Renal cortex interstitium (tissue), 15 donors: ENCODE data around the gene RLN3. TPM values are rescaled to one million over a fixed set of nuclear protein-coding genes. Genes with fewer than 3 reads are reported as not detected.
A peak's percentile ranks its signal among the peaks of the same experiment; 100 is the strongest.

Source experiments
- DNase-seq, 11 donors: peaks; one replicate each; pipeline ENCODE4 v3.0.0-alpha.2; 2013; ENCODE audit warnings: low read depth in 9 of 11, low spot score in 4 of 11; ENCODE audit errors: extremely low read depth in 1 of 11
- long read RNA-seq, 16 experiments: transcript quantifications; one replicate each; lab custom pipeline, GENCODE V29; 2026
- polyA plus RNA-seq, 3 donors: library from polyadenylated mRNA; unstranded; fragments of 120-200 nt; gene quantifications; one replicate each; pipeline ENCODE4 v1.2.1, GENCODE V29; 2013; ENCODE audit not compliant: insufficient read length in 3 of 3

Gene RLN3
- polyA plus RNA-seq = not detected
- long read RNA-seq, donor 1 = 0 reads
- long read RNA-seq, donor 2 = 0 reads
- long read RNA-seq, donor 3 = 0 reads
- long read RNA-seq, donor 4 = 0 reads
- long read RNA-seq, donor 5 = 0 reads
- long read RNA-seq, donor 6 = 0 reads
- long read RNA-seq, donor 7 = 0 reads
- long read RNA-seq, donor 8 = 0 reads
- long read RNA-seq, donor 9 = 0 reads
- long read RNA-seq, donor 10 = 0 reads
- long read RNA-seq, donor 11 = 0 reads
- long read RNA-seq, donor 12 = 0 reads
- long read RNA-seq, donor 13 = 0 reads
- long read RNA-seq, donor 14 = 0 reads
- long read RNA-seq, donor 15 = 0 reads
- long read RNA-seq, donor 16 = 0 reads

- DNase-seq = no peak
These were observed at the start of gene RLN3 for GRCh38 chr19:14027856-14028450. TSS of gene RLN3 (plus strand) at chr19:14028148. CDS start at chr19:14028205, 57 bp downstream.

- DNase-seq = peak in 7 of 11 donors; percentile 72 to 84 (median 74)
These were observed 49.4 kb upstream of the RLN3 start for GRCh38 chr19:13978351-13979243.

- no peak for DNase-seq
These were observed 48.7 kb upstream of the RLN3 start for GRCh38 chr19:13979244-13979615.

- no peak for DNase-seq
These were observed 48.3 kb upstream of the RLN3 start for GRCh38 chr19:13979686-13980085.

GRCh38 chr19:13980340-13980739, 47.6 kb upstream of the RLN3 start:
- no peak for DNase-seq

- DNase-seq = no peak
These were observed 46.9 kb upstream of the RLN3 start for GRCh38 chr19:13981021-13981420.

- no peak for DNase-seq
These were observed 46.5 kb upstream of the RLN3 start for GRCh38 chr19:13981467-13981866.

GRCh38 chr19:13981988-13982501, 45.9 kb upstream of the RLN3 start:
- no peak for DNase-seq

GRCh38 chr19:13982773-13983172, 45.2 kb upstream of the RLN3 start:
- DNase-seq = no peak

GRCh38 chr19:13983213-13983889, 44.6 kb upstream of the RLN3 start:
- no peak for DNase-seq

- no peak for DNase-seq
These were observed 43.8 kb upstream of the RLN3 start for GRCh38 chr19:13984186-13984585.

- DNase-seq = no peak
These were observed 42.8 kb upstream of the RLN3 start for GRCh38 chr19:13984875-13985741.

GRCh38 chr19:13985771-13986347, 42.1 kb upstream of the RLN3 start:
- DNase-seq = no peak

GRCh38 chr19:13986348-13986904, 41.5 kb upstream of the RLN3 start:
- DNase-seq = peak in 2 of 11 donors; percentile 44 to 61

- no peak for DNase-seq
These were observed 40.7 kb upstream of the RLN3 start for GRCh38 chr19:13987101-13987890.

GRCh38 chr19:13989487-13989886, 38.5 kb upstream of the RLN3 start:
- DNase-seq = no peak

- DNase-seq = no peak
These were observed 37.9 kb upstream of the RLN3 start for GRCh38 chr19:13990085-13990484.
